HUES6 (cell line): ENCODE data around the gene DGKQ.
"Not testable (repeated sequence)": the region's sequence is repeated elsewhere in the genome, so short reads cannot be mapped to it uniquely, and the experiment has no call there.

Experiments used
- H3K27ac ChIP-seq: 2 replicates; pipeline ENCODE4 v1.7.0; 2013; ENCODE audit warnings: low read depth, mild to moderate bottlenecking, low read length, inconsistent platforms
- H3K27me3 ChIP-seq: 2 replicates; pipeline ENCODE4 v1.6.1; 2013; ENCODE audit warnings: low read length; ENCODE audit not compliant: control insufficient read depth, insufficient read depth
- H3K36me3 ChIP-seq: 2 replicates; pipeline ENCODE4 v1.6.1; 2013; ENCODE audit warnings: low read length; ENCODE audit not compliant: control insufficient read depth, insufficient read depth
- H3K4me1 ChIP-seq: 2 replicates; pipeline ENCODE4 v1.6.1; 2013; ENCODE audit warnings: low read length; ENCODE audit not compliant: control insufficient read depth, insufficient read depth
- H3K4me3 ChIP-seq: 2 replicates; pipeline ENCODE4 v1.5.1; 2013; ENCODE audit warnings: low read depth, low read length
- H3K9ac ChIP-seq: one replicate; pipeline ENCODE4 v1.6.1; 2013; ENCODE audit warnings: mild to moderate bottlenecking, low read length
- H3K9me3 ChIP-seq: 2 replicates; pipeline ENCODE4 v1.6.1; 2013; ENCODE audit warnings: low read depth, low read length; ENCODE audit not compliant: control insufficient read depth, insufficient read depth

DGKQ gene

DNA sequence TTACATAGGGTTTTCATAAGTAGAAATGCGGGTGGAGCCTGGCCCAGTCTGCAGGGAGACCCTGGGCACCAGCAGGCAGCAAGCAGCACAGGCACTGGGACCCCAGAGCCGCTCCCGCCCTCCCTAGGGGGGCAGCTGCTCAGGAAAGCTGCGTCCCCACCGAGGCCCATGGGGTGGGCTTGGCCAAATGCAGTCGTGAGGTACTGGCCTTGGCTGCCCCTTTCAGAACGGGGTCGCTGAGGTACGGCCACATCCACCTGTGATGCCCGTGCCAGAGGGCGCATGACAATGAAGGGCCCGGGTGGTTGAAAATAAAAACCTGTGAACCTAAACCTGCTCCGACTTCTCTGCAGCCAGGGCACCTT is 24.5 kb downstream of the DGKQ start:
- Histone ChIP-seq H3K9me3 (no peaks in the 10 kb centered on the region), H3K4me3 (no peak overlapping the region), H3K4me1 (peaks cover 23% of the 10 kb centered on the region; the same call in 1 of the 2 replicates), H3K27me3 (peaks cover 34% of the 10 kb centered on the region; the same call in 1 of the 2 replicates), H3K9ac (no peak overlapping the region), H3K36me3 (no peaks in the 10 kb centered on the region), H3K27ac (no peak overlapping the region)

DNA sequence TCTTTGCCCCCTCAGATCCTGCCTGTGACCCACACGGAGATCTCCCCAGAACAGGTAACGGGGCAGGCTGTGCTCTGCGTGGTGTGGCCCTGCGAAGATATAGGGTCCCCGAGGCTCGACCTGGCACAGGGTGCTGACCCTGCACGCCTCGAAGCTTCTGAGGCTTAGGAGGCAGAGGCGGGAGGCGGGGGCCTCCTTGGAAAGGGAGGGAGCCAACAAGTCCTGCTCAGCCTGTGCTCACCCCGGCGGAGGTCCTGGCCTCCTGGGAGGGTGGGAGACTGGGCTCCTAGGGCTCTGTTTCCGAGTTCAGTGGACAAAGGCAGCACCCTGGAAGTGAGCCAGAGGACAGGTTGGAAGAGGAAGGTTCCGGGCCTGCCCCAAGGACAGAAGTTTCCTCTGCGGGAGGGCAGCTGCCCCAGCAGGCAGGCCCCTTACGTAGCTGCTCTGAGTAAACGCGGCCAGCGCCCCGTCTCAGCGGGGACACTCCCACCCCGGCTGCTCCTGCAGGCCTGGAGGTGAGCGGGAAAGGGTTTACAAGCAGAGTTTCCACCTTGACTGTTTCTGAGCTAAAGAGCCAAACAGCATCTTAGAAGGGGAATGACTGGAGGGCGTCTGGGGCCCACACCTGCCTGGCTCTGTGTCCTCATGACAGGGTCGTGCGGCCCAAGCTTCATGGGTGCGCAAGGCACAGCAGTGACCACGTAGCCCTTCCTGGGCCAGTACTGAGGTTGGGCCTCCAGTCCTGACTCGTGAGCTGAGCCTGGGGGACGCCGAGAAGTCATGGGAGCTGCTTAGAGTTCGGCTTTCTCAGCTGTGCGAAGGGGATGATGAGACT is 25.1 kb downstream of the DGKQ start:
- Histone ChIP-seq H3K27me3 (peaks cover 39% of the 10 kb centered on the region; the same call in 1 of the 2 replicates), H3K27ac (no peak overlapping the region), H3K9me3 (no peaks in the 10 kb centered on the region), H3K9ac (no peak overlapping the region), H3K4me3 (no peak overlapping the region), H3K36me3 (no peaks in the 10 kb centered on the region), H3K4me1 (peaks cover 23% of the 10 kb centered on the region; the same call in 1 of the 2 replicates)

DNA sequence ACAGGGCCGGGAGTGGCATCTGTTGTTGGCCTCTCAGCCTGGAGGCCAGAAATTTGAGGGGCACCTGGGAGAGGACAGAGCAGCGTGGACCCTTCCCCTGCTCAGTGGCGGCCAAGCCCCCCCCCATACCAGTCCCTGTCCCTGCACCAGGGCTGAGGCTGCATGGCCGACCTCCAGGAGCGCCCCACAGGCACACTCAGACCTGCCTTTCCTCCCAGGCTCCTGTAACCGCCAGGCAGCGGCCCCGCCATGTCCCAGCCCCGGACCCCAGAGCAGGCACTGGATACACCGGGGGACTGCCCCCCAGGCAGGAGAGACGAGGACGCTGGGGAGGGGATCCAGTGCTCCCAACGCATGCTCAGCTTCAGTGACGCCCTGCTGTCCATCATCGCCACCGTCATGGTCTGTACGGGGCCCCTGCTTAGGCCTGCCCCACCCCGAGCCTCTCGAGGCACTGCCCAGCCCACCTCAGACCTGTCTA is 25.8 kb downstream of the DGKQ start:
- peaks cover 23% of the 10 kb centered on the region; the same call in 1 of the 2 replicates for H3K4me1 ChIP-seq
- H3K9ac ChIP-seq: no peak overlapping the region
- no peak overlapping the region for H3K4me3 ChIP-seq
- H3K27ac ChIP-seq: no peak overlapping the region
- peaks cover 39% of the 10 kb centered on the region; the same call in 1 of the 2 replicates for H3K27me3 ChIP-seq
- no peaks in the 10 kb centered on the region for H3K36me3 ChIP-seq
- H3K9me3 ChIP-seq: no peaks in the 10 kb centered on the region

DNA sequence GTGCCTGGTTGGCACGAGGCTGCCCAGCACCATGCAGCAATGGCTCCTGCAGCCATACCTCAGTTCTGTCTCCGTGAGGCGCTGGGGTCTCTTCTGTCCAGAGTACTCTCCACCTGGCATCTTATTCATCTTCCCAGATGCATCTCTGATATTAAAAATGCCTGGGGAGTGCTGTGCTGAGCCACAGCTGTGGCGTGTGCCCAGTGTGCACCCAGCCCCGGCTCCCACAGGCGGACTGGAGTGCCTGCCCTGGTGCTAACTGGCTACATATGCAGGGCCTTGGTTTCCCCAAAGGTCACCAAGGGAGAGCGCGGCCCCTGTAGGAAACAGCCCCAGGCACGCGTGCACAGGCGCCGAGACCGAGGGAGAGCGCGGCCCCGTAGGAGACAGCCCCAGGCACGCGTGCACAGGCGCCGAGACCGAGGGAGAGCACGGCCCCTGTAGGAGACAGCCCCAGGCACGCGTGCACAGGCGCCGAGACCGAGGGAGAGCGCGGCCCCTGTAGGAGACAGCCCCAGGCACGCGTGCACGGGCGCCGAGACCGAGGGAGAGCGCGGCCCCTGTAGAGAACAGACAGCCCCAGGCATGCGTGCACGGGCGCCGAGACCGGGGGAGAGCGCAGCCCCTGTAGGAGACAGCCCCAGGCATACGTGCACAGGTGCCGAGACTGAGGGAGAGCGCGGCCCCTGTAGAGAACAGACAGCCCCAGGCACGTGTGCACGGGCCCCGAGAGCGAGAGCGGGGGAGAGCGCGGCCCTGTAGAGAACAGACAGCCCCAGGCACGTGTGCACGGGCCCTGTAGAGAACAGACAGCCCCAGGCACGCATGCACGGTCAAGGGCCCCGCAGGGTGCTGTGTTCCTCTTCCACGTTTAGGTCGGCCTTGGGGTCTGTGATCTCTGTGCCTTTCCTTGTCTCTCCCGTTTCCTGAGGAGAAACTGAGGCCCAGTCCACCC is 26.6 kb downstream of the DGKQ start:
- peaks cover 39% of the 10 kb centered on the region; the same call in 1 of the 2 replicates for H3K27me3 ChIP-seq
- no peak overlapping the region; the same call in 1 of the 2 replicates for H3K4me3 ChIP-seq
- no peaks in the 10 kb centered on the region for H3K36me3 ChIP-seq

DNA sequence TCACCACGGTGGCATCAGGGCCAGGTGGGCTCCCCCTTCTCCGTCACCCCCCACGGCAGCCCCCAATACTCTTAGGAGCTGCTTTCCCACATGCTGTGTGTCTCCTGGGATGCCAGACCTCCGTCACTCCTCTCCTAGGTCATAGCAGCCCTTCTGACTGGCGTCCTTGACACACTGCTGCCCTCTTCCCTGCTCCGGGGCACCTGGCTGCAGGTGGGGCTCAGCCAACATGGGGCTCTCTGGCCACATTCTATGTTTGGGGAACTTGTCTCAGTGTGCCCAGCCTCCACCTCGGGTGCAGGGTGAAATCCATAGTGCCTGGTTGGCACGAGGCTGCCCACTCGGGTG is 27.3 kb downstream of the DGKQ start:
- H3K36me3 ChIP-seq: no peaks in the 10 kb centered on the region
- peaks cover 39% of the 10 kb centered on the region; the same call in 1 of the 2 replicates for H3K27me3 ChIP-seq
- peak overlapping the region; percentile 49; the same call in 1 of the 2 replicates for H3K4me3 ChIP-seq
- peaks cover 23% of the 10 kb centered on the region; the same call in 1 of the 2 replicates for H3K4me1 ChIP-seq
- peak overlapping the region; percentile 23 for H3K9ac ChIP-seq
- H3K9me3 ChIP-seq: no peaks in the 10 kb centered on the region
- no peak overlapping the region for H3K27ac ChIP-seq

More for the DNA sequence above, 26.6 kb downstream of the DGKQ start:
- Histone ChIP-seq H3K9ac (no peak overlapping the region), H3K4me1 (peaks cover 23% of the 10 kb centered on the region; the same call in 1 of the 2 replicates), H3K9me3 (no peaks in the 10 kb centered on the region), H3K27ac (no peak overlapping the region)

DNA sequence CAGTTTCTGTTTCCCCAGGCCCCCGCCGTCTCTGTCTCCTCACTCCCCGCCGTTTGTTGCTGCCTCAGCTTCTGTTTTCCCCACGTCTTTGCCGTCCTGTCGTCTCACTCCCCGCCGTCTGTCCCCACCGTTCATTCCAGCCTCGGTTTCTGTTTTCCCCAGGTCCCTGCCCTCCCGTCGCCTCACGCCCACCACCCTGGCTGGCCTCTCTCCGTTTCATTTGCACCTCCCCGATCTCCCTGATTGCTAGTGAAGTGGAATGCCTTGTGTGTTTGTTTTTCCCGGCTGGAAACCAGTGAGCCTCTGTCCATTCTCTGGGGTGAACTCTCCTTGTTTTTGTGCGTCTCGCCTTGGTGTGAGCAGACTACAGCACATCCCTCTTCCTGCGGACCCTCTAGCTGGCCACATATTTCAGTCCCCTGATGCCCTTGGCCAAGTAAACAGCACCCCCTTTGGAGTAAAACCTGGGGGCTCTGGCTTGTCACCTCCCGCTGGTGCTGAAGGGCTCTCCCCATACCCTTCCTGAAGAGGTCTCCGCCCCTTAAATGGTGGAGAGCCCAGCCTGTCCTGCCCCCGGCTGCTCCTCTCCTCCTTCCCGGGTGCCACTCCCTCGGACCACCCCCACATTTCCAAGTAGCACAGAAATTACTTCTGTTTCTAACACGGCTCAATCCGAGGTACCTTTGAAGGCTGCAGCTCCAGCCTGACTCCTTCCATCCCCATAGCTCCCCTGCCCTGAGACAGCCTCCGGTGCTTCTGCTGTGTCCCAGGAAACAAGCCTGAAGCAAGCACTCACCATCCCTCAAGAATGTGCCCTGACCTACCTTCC is 27.9 kb downstream of the DGKQ start:
- Histone ChIP-seq H3K9me3 (no peaks in the 10 kb centered on the region), H3K27me3 (peaks cover 39% of the 10 kb centered on the region; the same call in 1 of the 2 replicates), H3K36me3 (no peaks in the 10 kb centered on the region), H3K4me3 (peak overlapping the region; percentile 49), H3K4me1 (peaks cover 23% of the 10 kb centered on the region; the same call in 1 of the 2 replicates), H3K27ac (no peak overlapping the region), H3K9ac (peak overlapping the region; percentile 23)

DNA sequence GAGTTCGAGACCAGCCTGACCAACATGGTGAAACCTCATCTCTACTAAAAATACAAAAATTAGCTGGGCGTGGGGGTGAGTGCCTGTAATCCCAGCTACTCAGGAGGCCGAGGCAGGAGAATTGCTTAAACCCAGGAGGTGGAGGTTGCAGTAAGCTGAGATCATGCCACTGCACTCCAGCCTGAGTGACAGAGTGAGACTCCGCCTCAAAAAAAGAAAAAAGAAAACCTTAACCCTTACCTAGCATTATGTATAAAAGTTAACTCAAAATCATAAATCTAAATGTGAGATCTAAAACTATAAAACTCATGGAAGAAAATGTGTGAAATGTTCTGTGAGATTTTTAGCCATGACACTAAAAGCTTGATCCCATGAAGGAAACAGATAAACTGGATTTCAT is 33.9 kb downstream of the DGKQ start:
- H3K4me1 ChIP-seq, H3K27ac ChIP-seq: not testable (repeated sequence)

DNA sequence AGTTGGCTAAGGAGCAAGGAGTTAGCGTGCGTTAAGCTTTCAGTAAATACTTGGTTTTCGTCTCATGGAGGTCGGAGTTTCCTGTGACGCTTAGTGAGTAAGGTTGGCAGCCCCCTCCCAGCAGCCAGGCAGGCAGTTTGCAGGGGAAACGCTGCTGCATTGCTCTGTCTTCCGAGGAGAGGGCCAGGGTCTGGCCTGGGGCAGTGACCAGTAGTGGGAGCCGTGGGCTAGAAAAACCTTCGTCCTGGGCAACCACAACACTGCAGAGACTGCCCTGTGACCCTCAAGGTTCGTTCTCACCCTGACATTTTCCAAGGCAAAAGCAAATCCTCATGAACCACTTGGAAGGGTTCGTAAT is 40.7 kb downstream of the DGKQ start:
- no peak overlapping the region for H3K27ac ChIP-seq

More for the DNA sequence above, 33.9 kb downstream of the DGKQ start:
- H3K27me3 ChIP-seq: peaks cover 10% of the 10 kb centered on the region; the same call in 1 of the 2 replicates
- not testable (repeated sequence) for H3K4me3 ChIP-seq, H3K9ac ChIP-seq, H3K9me3 ChIP-seq, H3K36me3 ChIP-seq

DNA sequence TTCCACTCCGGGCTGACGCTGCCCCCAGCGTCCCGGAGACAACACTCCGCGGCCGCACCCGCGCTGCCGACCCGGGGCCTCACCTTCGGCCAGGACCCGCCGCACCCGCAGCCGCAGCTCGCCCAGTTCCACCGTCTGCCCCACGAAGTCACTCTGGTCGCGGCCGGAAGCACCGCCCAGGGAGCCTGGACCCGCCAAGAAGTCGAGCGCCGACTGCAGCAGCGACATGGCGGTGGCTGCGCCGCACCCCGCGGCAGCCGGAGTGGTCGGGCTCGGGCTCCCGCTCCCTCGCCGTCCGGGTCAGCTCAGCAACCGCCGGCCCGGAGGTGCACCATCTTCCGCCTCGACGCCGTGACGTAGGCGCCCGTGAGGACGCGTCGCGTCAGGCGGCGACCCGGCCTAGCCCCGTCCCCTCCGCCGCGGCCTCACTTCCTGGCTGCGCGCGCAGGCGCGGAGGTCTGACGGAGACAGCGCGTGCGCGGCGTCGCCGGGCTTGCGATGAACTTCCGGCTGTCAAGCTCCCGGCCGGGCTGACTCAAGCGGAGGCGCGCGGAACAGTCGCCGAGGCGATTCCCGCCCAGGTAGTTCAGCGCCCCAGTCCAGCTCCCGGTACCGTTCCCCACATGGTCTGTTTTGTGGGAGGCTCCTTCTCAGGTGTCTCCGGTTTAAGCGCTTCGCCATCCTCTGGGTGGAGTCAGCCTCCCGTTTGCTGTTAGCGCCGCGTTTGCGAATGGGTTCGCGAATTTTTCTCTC is 41.2 kb downstream of the DGKQ start, which contains the start of the genes GAK and TMEM175:
TSS of gene GAK (minus strand) at position 357 of the 753 bp plus-strand sequence. CDS start at position 228, 129 bp downstream.
TSS of gene TMEM175 (plus strand) at position 501 of the 753 bp plus-strand sequence. CDS start 15,280 bp downstream, outside the sequence.
- H3K27me3 ChIP-seq: no peaks in the 10 kb centered on the region
- H3K4me3 ChIP-seq: peak within 1 kb of the TSS; percentile 96
- no peaks in the 10 kb centered on the region for H3K9me3 ChIP-seq
- H3K9ac ChIP-seq: peak within 1 kb of the TSS; percentile 99
- peak within 1 kb of the TSS; percentile 88 for H3K27ac ChIP-seq
- peaks cover 12% of the 10 kb centered on the region for H3K4me1 ChIP-seq
- no peaks in the 10 kb centered on the region for H3K36me3 ChIP-seq

More for the DNA sequence above, 40.7 kb downstream of the DGKQ start:
- no peaks in the 10 kb centered on the region for H3K9me3 ChIP-seq
- peak overlapping the region; percentile 77 for H3K9ac ChIP-seq
- no peaks in the 10 kb centered on the region for H3K27me3 ChIP-seq
- peak overlapping the region; percentile 96 for H3K4me3 ChIP-seq
- H3K36me3 ChIP-seq: no peaks in the 10 kb centered on the region
- H3K4me1 ChIP-seq: peaks cover 12% of the 10 kb centered on the region
